CD4-positive, alpha-beta T cell treated with Interleukin-6 at 100 ng/mL for 8 hours (primary cell): ENCODE results near the gene CPNE8.

Source experiments
- DNase-seq: peaks from one replicate; pipeline ENCODE4 v3.0.0-alpha.2; 2020; ENCODE audit warnings: mixed read lengths, low spot score

Gene CPNE8

DNA sequence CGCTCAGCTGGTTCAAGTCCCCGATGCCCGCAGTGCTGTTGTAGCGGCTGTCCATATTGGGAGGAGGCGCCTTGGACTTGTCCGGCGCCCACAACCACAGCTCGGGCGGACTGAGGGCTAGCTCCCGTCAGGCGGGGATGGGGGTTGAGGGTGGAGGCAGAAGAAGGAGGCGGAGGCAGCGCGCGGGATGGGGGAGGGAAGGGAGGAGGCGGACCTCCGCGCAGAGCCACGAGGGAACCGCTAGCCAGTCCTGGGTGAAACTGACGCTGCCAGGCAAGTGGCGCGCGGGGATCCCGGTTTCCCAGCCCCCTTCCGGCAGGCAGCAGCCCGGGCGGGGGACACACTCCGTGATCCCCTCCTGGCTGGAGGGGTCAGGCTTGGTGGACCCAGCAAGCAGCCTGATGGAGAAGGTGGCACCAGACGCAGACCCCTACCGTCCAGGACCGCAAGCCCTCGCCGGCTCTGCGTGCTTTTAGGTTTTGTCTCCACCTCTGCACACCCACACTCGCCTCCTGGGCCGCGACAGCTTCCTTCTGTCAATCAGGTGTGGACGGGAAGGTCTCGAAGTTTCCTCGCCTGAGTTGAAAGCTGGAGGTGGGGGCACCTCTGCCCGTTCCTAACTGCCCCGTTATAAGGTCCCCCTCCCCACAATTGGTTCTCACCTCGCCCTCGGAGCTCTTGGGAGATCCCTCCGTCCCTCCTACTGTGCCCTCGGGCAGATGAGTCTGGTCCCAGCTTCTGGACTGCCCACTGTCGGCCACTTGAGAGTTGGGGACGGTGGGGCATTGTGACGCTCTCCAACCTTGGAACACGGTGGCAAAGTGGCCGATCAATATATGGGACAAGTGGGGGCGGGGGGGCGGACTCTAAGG lies at the start of gene CPNE8:
Gene CPNE8, minus strand, starts transcription at position 112 of the 872 bp plus-strand sequence. Its CDS starts 57 bp downstream, at position 55.
- peak; percentile 42 for DNase-seq

DNA sequence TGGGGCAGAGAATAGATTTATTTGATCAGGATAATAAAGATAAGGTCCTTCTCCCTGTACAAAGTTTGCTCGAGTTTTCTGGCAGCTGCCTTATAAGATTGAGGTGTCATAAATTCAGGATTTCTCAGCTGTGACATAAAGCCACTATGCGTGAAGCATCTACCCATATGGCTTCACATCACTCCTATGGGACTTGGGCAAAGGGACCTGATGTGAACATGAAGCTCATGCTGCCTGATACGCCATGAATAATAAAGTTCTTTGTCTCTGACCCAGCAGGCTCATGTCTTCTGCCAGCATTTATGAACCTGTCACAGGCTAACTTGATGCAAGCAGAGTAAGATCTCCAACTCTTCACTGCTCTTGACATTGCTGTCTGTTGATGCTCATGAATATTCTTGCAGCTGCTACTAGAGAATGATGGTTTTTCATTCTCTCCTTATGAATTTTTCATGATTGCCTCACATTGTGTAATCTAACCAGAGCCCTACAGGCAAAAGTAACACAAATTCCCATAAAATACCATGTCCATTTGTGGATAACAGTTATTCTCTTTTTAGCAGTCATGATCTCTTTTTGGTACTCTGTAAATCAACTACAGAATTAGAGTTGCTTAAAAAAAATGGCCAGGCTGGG lies 49.0 kb upstream of the CPNE8 start:
- no peak for DNase-seq

- no peak for DNase-seq
Observed at GRCh38 chr12:38949363-38949762, 44.0 kb upstream of the CPNE8 start.

DNA sequence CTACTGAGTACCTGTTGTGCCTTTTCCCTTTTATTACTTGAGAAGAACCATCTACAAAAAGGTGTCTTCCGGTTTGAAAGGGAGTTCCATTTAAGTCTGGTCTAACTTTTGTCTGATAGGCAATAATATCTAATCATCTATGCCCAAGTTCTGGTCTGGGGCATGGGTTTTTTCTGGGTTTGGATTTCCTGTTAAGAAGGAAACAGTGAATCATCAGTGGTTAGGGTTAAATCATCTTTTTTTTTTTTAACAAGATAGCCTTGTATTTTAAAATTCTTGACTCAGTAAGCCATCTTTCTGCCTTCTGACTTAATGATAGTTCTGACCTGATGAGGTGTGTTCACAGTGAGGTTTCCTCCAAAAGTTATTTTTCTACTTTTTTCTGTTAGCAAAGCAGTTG lies 29.3 kb upstream of the CPNE8 start:
- no peak for DNase-seq

DNA sequence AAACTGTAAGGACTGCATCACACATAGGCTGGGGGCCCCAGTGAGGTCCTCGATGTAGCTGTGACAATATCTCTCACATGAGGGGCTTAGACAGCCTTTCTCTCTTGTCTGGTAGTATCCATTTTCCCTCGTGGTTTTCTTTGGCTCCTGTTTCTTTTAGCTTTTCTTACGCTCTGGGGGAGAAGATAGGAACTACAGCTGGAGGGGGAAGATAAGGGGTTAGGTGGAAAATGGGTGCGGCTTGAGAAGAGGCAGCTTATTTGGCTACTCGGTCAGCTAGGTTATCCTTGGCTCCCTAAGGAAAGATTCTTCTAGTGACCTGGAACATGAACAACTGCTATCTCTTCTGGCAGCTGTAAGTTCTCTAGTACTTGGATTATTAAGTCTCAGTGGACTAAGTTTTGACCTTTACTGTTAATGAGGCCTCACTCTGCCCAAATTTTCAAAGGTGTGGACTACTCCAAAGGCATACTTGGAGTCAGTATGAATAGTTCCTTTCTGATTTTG lies 28.7 kb upstream of the CPNE8 start:
- no peak for DNase-seq

GRCh38 chr12:38932320-38932719 lies 26.9 kb upstream of the CPNE8 start:
- no peak for DNase-seq

DNA sequence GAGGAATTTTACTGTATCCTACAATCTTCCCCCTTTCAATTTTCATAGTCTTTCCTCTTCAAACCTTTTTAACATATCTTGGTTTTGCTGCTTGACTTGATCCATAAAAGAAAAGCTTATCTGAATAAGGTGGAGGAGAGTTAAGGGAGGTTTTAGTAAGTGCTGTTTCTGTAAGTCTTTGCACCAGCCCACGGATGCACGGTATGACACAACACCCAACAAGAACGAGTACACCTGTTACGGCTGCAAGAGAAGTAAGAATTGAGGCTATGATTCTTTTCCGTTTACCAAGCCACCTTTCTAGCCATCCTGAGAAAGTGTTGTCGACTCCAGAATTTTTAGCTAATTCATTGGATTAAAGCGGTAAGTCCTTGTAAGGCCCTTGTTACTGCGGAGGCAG lies 26.1 kb upstream of the CPNE8 start:
- DNase-seq: no peak

DNA sequence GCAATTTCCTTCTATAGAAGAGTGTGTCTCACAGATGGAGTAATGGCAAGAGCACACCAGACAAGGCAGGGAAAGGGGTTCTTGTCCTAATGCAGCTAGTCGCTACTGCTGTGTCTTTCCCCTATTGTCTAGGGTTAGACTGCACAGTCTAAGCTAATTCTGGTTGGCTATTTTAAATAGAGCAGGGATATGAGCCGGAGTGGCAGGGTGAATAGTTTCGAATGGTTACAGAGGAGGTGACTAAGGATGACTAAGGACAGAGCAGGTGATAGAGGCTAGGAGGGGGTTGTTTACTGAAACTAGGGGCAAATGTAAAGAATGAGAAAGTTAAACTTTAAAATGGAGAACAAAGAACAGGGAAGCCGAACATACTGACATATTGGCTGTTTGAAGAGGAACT lies 25.6 kb upstream of the CPNE8 start:
- no peak for DNase-seq

DNA sequence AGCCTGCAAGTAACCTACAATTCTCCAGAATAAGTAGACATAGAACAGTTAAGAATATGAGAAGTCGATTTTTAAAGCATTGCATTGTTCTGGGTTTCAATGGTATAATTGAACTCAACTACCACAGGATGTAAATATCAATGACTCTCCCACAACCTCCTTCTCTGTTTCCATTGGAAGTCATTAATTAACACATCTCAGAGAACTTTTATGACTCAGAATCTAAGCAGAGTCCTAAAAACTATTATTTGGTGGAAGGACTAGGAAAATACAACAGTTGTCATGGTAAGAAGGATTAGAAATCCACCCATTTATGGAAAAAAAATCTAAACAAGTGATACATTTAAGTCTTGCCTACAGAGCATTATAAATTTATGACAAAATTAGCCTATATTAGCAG lies 21.1 kb upstream of the CPNE8 start:
- no peak for DNase-seq

DNA sequence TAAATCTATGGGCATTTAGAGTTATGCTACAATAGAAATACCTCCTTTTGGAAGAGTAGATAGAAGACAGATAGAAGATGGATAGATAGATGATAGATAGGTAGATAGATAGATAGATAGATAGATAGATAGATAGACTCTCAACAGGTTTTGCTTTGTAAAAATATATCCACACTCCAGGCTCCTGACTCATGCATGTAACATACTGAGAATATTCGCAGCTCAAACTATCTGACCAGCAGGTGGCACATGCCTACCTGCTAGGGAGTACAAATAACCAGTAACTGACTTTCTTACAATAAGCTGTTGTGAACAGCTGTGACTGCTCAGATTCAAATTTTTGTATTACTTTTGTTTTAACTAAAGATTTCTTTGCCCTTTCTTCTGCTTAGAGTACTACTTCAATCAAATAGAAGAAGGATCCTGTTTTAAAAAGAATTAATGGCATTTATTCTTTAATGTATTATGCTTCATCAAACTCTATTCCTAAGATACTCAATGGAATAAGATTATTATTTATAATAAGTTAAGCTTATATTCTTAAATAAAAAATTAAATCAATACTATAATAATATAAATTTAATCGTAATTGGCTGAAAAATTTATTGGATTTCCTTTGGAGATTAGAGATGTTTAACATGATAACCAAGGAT lies 15.8 kb upstream of the CPNE8 start:
- peak; percentile 6 for DNase-seq

- no peak for DNase-seq
Observed at GRCh38 chr12:38919191-38919590, 13.8 kb upstream of the CPNE8 start.

GRCh38 chr12:38915429-38916182 lies 10.2 kb upstream of the CPNE8 start:
- DNase-seq: no peak

DNA sequence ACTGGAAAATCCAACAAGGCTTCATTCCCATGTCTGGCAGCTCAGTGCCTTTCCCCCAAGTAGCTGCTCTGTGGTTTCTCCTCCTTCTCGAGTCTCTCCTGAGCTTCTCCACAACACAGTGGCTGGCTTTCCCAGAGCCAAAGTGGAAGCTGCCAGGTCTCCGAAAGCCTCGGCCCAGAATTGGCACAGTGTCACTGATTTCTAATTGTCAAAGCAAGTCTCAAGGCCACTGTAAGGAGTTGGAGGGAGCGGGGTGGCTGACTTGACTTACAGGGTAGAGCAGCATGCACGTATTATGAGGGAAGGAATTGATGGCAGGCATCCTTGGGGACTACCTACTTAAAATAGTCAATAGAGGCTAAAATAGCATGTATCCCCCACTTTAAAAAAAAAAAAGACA lies 6.7 kb upstream of the CPNE8 start:
- DNase-seq: no peak

DNA sequence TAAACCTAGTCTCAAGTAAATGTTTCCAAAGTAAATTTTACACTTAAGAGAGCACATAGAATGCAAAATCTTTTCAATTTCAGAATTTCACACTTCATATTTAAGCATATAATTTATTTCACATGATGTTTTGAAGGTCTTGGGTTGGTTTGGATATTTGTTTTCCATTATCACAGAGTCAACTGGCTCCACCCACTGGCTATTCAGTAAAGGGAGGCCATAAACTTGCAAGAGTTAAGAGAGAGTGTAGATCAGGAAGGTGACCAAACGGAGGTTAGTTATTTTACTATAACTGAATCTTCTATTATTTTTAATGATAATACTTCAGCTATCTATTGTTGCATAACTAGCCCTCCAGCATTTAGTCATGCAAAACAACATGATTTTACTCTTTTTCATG lies 6.2 kb upstream of the CPNE8 start:
- no peak for DNase-seq

- no peak for DNase-seq
Observed at GRCh38 chr12:38907201-38907923, 2.0 kb upstream of the CPNE8 start.

DNA sequence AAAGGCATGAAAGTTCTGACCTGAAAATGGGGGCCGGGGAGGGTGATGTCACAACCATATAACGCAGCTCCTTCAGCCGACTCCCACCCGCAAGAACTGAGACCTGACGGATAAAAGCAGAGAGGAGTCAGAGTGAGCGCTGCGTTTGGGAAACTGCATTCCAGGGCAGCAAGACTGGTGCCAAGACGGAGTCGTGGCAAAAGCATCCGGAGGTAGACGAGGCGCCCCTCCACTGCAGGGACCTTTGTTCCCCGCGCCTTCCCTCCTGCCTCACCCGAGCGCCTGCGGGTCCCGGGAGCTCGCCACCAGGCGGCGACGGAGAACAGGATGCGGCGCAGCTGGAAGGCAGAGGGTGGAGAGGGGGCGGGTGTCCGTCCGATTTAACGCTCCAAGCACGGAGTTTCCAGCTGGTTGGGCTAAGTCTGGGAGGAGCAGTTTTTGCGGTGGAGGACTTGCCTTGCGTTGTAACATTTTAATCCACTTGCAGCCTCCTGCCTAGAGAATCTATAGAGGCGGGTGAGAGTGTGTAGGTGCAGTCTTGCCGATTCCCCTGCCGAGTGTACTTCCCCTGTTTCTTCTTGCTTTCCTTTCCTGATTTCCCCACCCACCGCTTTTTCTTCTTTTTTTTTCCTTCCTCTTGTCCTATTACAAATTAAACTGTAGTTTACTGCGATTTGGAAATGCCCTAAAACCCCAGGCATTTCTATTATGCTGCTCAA lies 1.2 kb upstream of the CPNE8 start:
- DNase-seq: peak; percentile 61

GRCh38 chr12:38904537-38905479 lies 583 bp downstream of the CPNE8 start:
- peak; percentile 59 for DNase-seq

GRCh38 chr12:38903596-38903995 lies 1.8 kb downstream of the CPNE8 start:
- DNase-seq: no peak

GRCh38 chr12:38898001-38898684 lies 7.2 kb downstream of the CPNE8 start:
- no peak for DNase-seq
